ENCODE results near the gene C18orf63. TPM values are rescaled to one million over a fixed set of nuclear protein-coding genes. Genes with fewer than 3 reads are reported as not detected.

C18orf63 gene
- polyA plus RNA-seq, 1 donor (not counting 4 experiments of a cell fraction or from before 2014, with no cell fraction given) = not detected

DNA sequence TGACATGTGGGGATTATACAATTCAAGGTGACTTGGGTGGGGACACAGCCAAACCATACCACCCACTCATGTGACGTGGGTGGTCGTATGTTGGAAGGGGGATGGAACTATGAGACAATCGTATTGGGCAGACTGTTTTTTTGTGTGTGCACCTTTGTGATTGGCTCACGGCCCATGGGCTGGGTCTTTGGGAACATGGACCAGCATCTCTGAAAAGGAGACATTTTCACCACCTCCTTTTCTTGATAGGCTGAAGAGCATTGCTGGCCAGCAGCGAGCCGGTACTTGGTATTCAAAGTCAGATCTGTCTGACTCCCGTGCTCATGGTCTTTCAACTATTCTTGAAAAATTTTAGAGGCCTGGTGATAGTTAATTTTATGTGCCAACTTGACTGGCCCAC is 79.4 kb downstream of the C18orf63 start:
- Histone ChIP-seq H3K27me3 (ENCODE audit: control insufficient read depth, extremely low read depth, insufficient read depth, low read length) (no peaks in the 10 kb centered on the region), H4K20me1 (ENCODE audit: control insufficient read depth, extremely low read depth, insufficient read depth, low read length) (no peaks in the 10 kb centered on the region), H3K4me1 (ENCODE audit: control insufficient read depth, extremely low read depth, insufficient read depth, low read length) (no peaks in the 10 kb centered on the region), H3K9ac (ENCODE audit: control insufficient read depth, extremely low read depth, insufficient read depth, low read length) (no peak overlapping the region), H3K4me2 (ENCODE audit: control insufficient read depth, extremely low read depth, insufficient read depth, low read depth, low read length) (no peak overlapping the region), H3K9me3 (ENCODE audit: control insufficient read depth, low read depth, low read length) (no peaks in the 10 kb centered on the region), H3K9me1 (ENCODE audit: control insufficient read depth, extremely low read depth, insufficient read depth, low read length) (no peaks in the 10 kb centered on the region), H3K4me3 (ENCODE audit: control insufficient read depth in 2 of 3, extremely low read depth in 1 of 3, insufficient read depth in 2 of 3, low read depth in 1 of 3, low read length in 3 of 3) (no peak overlapping the region), H3K36me3 (ENCODE audit: control insufficient read depth in 2 of 2, extremely low read depth in 1 of 2, insufficient read depth in 2 of 2, low read length in 2 of 2) (no peaks in the 10 kb centered on the region), H2AFZ (ENCODE audit: control insufficient read depth, low read length) (no peak overlapping the region), H3K79me2 (ENCODE audit: control insufficient read depth, insufficient read depth, low read length) (no peaks in the 10 kb centered on the region), H3K27ac (ENCODE audit: control insufficient read depth, insufficient read depth, low read length) (no peak overlapping the region)
- no peak for TF ChIP-seq EZH2 (IDR thresholded peaks at IDR 0.05; ENCODE audit: low read length)
- dilution Hi-C loops (cut with MboI; ENCODE audit: extremely low pct_ligation_motif_present, low sequenced_read_pairs) = no loop called here
- no peak for FAIRE-seq
- DNase-seq (ENCODE audit: low read depth, low spot score) = no peak

DNA sequence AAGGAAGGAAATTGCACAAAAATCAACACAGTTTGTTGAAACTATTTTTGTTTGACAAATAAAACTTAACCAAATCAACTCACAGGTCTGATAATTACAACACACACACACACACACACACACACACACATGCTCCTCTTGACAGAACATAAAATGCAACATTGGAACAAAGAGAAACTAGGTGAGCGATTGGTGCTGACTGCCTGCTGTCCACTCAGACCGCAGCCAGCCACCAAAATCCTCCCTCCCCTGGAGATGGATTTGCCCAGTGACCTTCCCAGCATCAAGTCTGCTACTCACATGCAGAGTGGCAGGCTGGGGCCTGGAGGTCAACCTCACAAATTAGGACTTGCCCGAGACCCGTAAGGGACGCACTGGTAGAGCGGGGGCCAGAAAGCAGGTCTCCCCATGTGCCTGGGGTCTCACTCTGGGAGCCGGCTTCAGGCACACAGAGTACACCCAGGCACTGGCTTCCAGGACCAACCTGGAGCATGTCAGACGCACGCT is 80.1 kb downstream of the C18orf63 start:
- Histone ChIP-seq H4K20me1 (ENCODE audit: control insufficient read depth, extremely low read depth, insufficient read depth, low read length) (no peaks in the 10 kb centered on the region), H3K9ac (ENCODE audit: control insufficient read depth, extremely low read depth, insufficient read depth, low read length) (no peak overlapping the region), H3K27ac (ENCODE audit: control insufficient read depth, insufficient read depth, low read length) (no peak overlapping the region), H3K27me3 (ENCODE audit: control insufficient read depth, extremely low read depth, insufficient read depth, low read length) (no peaks in the 10 kb centered on the region), H3K4me2 (ENCODE audit: control insufficient read depth, extremely low read depth, insufficient read depth, low read depth, low read length) (no peak overlapping the region), H3K79me2 (ENCODE audit: control insufficient read depth, insufficient read depth, low read length) (no peaks in the 10 kb centered on the region), H3K36me3 (ENCODE audit: control insufficient read depth in 2 of 2, extremely low read depth in 1 of 2, insufficient read depth in 2 of 2, low read length in 2 of 2) (no peaks in the 10 kb centered on the region), H3K4me1 (ENCODE audit: control insufficient read depth, extremely low read depth, insufficient read depth, low read length) (no peaks in the 10 kb centered on the region), H3K9me1 (ENCODE audit: control insufficient read depth, extremely low read depth, insufficient read depth, low read length) (no peaks in the 10 kb centered on the region), H3K9me3 (ENCODE audit: control insufficient read depth, low read depth, low read length) (no peaks in the 10 kb centered on the region), H3K4me3 (ENCODE audit: control insufficient read depth in 2 of 3, extremely low read depth in 1 of 3, insufficient read depth in 2 of 3, low read depth in 1 of 3, low read length in 3 of 3) (no peak overlapping the region), H2AFZ (ENCODE audit: control insufficient read depth, low read length) (no peak overlapping the region)
- TF ChIP-seq, protein P1, sequence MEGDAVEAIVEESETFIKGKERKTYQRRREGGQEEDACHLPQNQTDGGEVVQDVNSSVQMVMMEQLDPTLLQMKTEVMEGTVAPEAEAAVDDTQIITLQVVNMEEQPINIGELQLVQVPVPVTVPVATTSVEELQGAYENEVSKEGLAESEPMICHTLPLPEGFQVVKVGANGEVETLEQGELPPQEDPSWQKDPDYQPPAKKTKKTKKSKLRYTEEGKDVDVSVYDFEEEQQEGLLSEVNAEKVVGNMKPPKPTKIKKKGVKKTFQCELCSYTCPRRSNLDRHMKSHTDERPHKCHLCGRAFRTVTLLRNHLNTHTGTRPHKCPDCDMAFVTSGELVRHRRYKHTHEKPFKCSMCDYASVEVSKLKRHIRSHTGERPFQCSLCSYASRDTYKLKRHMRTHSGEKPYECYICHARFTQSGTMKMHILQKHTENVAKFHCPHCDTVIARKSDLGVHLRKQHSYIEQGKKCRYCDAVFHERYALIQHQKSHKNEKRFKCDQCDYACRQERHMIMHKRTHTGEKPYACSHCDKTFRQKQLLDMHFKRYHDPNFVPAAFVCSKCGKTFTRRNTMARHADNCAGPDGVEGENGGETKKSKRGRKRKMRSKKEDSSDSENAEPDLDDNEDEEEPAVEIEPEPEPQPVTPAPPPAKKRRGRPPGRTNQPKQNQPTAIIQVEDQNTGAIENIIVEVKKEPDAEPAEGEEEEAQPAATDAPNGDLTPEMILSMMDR (optimal IDR thresholded peaks at IDR 0.05 in 1 of 3, IDR thresholded peaks at IDR 0.05 in 1 of 3, conservative IDR thresholded peaks at IDR 0.05 in 1 of 3; ENCODE audit: extremely low read depth in 1 of 3, insufficient read depth in 2 of 3, low read length in 3 of 3) = no peak
- TF ChIP-seq EZH2 (IDR thresholded peaks at IDR 0.05; ENCODE audit: low read length) = no peak
- FAIRE-seq (no peak), DNase-seq (ENCODE audit: low read depth, low spot score) (no peak)
- dilution Hi-C loops (cut with MboI; ENCODE audit: extremely low pct_ligation_motif_present, low sequenced_read_pairs) = no loop called here

All from keratinocyte (primary cell).